B cell (primary cell): ENCODE measurements around the gene TMEM120B.

Experiments
- CTCF ChIP-seq: fragments of 200-600 bp; IDR thresholded peaks from one replicate; pipeline ENCODE4 v1.8.0; 2022; ENCODE audit warnings: antibody characterized with exemption, mild to moderate bottlenecking
- EZH2 ChIP-seq: IDR thresholded peaks from 2 replicates; pipeline ENCODE4 v1.6.1; 2012; ENCODE audit warnings: borderline replicate concordance, low read depth, mild to moderate bottlenecking, moderate library complexity, low read length; ENCODE audit not compliant: insufficient read depth, poor library complexity, severe bottlenecking

- TF ChIP-seq CTCF (no peak), EZH2 (no peak)
These were observed 3.0 kb upstream of the TMEM120B start for GRCh38 chr12:121709478-121709961.
